Trophoblast cell (in vitro differentiated cells and primary cell): ENCODE measurements around the gene FURIN.
"Not testable (repeated sequence)": the region's sequence is repeated elsewhere in the genome, so short reads cannot be mapped to it uniquely, and the experiment has no call there.

Experiments
- DNase-seq, 2 donors: peaks; one replicate each; pipeline ENCODE4 v3.0.0-alpha.2; 2016
- H2AFZ ChIP-seq: 2 replicates; pipeline ENCODE4 v1.6.1; 2013; ENCODE audit warnings: low read length, moderate library complexity, mild to moderate bottlenecking; ENCODE audit not compliant: insufficient read depth, poor library complexity
- H2AK5ac ChIP-seq: 2 replicates; pipeline ENCODE4 v1.6.1; 2013; ENCODE audit warnings: mild to moderate bottlenecking, low read length
- H2BK120ac ChIP-seq: 2 replicates; pipeline ENCODE4 v1.6.1; 2013; ENCODE audit warnings: low read length, mild to moderate bottlenecking, moderate library complexity; ENCODE audit not compliant: insufficient read depth, poor library complexity
- H2BK12ac ChIP-seq: 2 replicates; pipeline ENCODE4 v1.6.1; 2013; ENCODE audit warnings: mild to moderate bottlenecking, low read length, moderate library complexity
- H2BK5ac ChIP-seq: 2 replicates; pipeline ENCODE4 v1.6.1; 2013; ENCODE audit warnings: low read length, low read depth, moderate library complexity, mild to moderate bottlenecking; ENCODE audit not compliant: poor library complexity
- H3K14ac ChIP-seq: 2 replicates; pipeline ENCODE4 v1.6.1; 2013; ENCODE audit warnings: mild to moderate bottlenecking, low read length
- H3K18ac ChIP-seq: 2 replicates; pipeline ENCODE4 v1.6.1; 2013; ENCODE audit warnings: mild to moderate bottlenecking, low read length
- H3K23ac ChIP-seq: 2 replicates; pipeline ENCODE4 v1.6.1; 2013; ENCODE audit warnings: low read length
- H3K27ac ChIP-seq: 2 replicates; pipeline ENCODE4 v1.5.1; 2013; ENCODE audit warnings: low read depth, mild to moderate bottlenecking, inconsistent platforms, low read length, moderate library complexity
- H3K27me3 ChIP-seq: 2 replicates; pipeline ENCODE4 v1.6.1; 2013; ENCODE audit warnings: inconsistent platforms, mild to moderate bottlenecking, low read length, moderate library complexity; ENCODE audit not compliant: insufficient read depth
- H3K36me3 ChIP-seq, 2 experiments: 1 replicate in 1 of 2; 2 replicates in 1 of 2; pipeline ENCODE4 v1.6.1; 2013; ENCODE audit warnings: low read length in 2 of 2, mild to moderate bottlenecking in 2 of 2, moderate library complexity in 1 of 2; ENCODE audit not compliant: insufficient read depth in 2 of 2, control insufficient read depth in 1 of 2
- H3K4ac ChIP-seq: 2 replicates; pipeline ENCODE4 v1.6.1; 2013; ENCODE audit warnings: low read depth, mild to moderate bottlenecking, low read length, moderate library complexity
- H3K4me1 ChIP-seq, 2 experiments: 1 replicate in 1 of 2; 2 replicates in 1 of 2; pipeline ENCODE4 v1.6.1; 2013; ENCODE audit warnings: low read length in 2 of 2, mild to moderate bottlenecking in 2 of 2, moderate library complexity in 1 of 2; ENCODE audit not compliant: insufficient read depth in 2 of 2, control insufficient read depth in 1 of 2
- H3K4me2 ChIP-seq: 2 replicates; pipeline ENCODE4 v1.6.1; 2013; ENCODE audit warnings: inconsistent platforms, mild to moderate bottlenecking, low read length, moderate library complexity
- H3K4me3 ChIP-seq: 2 replicates; pipeline ENCODE4 v1.5.1; 2013; ENCODE audit warnings: mild to moderate bottlenecking, low read depth, low read length, inconsistent platforms
- H3K79me1 ChIP-seq: one replicate; pipeline ENCODE4 v1.6.1; 2013; ENCODE audit warnings: low read length
- H3K79me2 ChIP-seq: 2 replicates; pipeline ENCODE4 v1.6.1; 2013; ENCODE audit warnings: low read length, mild to moderate bottlenecking; ENCODE audit not compliant: control insufficient read depth, insufficient read depth, poor library complexity
- H3K9ac ChIP-seq: 2 replicates; pipeline ENCODE4 v1.6.1; 2013; ENCODE audit warnings: mild to moderate bottlenecking, low read length
- H3K9me3 ChIP-seq: 2 replicates; pipeline ENCODE4 v1.6.1; 2013; ENCODE audit warnings: low read depth, mild to moderate bottlenecking, control low read depth, inconsistent platforms, low read length; ENCODE audit not compliant: insufficient read depth
- H4K12ac ChIP-seq: 2 replicates; pipeline ENCODE4 v1.6.1; 2013; ENCODE audit warnings: low read depth, mild to moderate bottlenecking, low read length, moderate library complexity
- H4K8ac ChIP-seq: 2 replicates; pipeline ENCODE4 v1.6.1; 2013; ENCODE audit warnings: low read depth, mild to moderate bottlenecking, low read length, moderate library complexity
- H4K91ac ChIP-seq: one replicate; pipeline ENCODE4 v1.6.1; 2013; ENCODE audit warnings: low read depth, mild to moderate bottlenecking, low read length, moderate library complexity
- WGBS: extraction: QIAGEN DNeasy Blood & Tissue Kit; methylation state at CpG from one replicate; pipeline ENCODE4 v1.1.7; 2013; ENCODE audit warnings: missing lambda C conversion rate; ENCODE audit not compliant: insufficient read length, insufficient coverage; ENCODE audit errors: extremely low coverage; 5-methylcytosine and 5-hydroxymethylcytosine counted together

FURIN gene

GRCh38 chr15:90872486-90873184, 4.2 kb downstream of the FURIN start:
- Histone ChIP-seq H3K18ac (peak overlapping the region; percentile 91), H2AFZ (peak overlapping the region; percentile 12), H3K4me3 (peak overlapping the region; percentile 73), H2AK5ac (peak overlapping the region; percentile 77), H2BK120ac (peak overlapping the region; percentile 99), H3K9me3 (peaks cover 2% of the 10 kb centered on the region), H3K4ac (peak overlapping the region; percentile 98), H3K14ac (peak overlapping the region; percentile 97), H3K9ac (peak overlapping the region; percentile 95), H3K27ac (peak overlapping the region; percentile 92), H4K12ac (peak overlapping the region; percentile 60), H3K27me3 (no peaks in the 10 kb centered on the region), H2BK5ac (peak overlapping the region; percentile 98), H2BK12ac (peak overlapping the region; percentile 78), H3K23ac (no peak overlapping the region), H3K36me3 (peaks cover 26% of the 10 kb centered on the region in 2 experiments), H4K91ac (peak overlapping the region; percentile 99), H4K8ac (peak overlapping the region; percentile 98), H3K79me2 (peaks cover 36% of the 10 kb centered on the region), H3K79me1 (peaks cover 58% of the 10 kb centered on the region), H3K4me2 (peak overlapping the region; percentile 89), H3K4me1 (peaks cover 35 to 42% of the 10 kb centered on the region in 2 experiments)
- DNase-seq: peak in 1 of 2 donors; percentile 54
- WGBS: no CpG with 5 or more reads among the region's 12 CpGs

GRCh38 chr15:90873488-90873997, 5.2 kb downstream of the FURIN start:
- Histone ChIP-seq H3K23ac (no peak overlapping the region), H3K36me3 (peaks cover 35% of the 10 kb centered on the region in 2 experiments), H3K18ac (peak overlapping the region; percentile 2), H3K14ac (peak overlapping the region; percentile 36), H3K4me3 (no peak overlapping the region), H2BK120ac (peak overlapping the region; percentile 37), H3K27me3 (no peaks in the 10 kb centered on the region), H3K9me3 (no peaks in the 10 kb centered on the region), H4K8ac (peak overlapping the region; percentile 25), H3K27ac (peak overlapping the region; percentile 92), H3K4me2 (peak overlapping the region; percentile 89), H3K79me2 (peaks cover 36% of the 10 kb centered on the region), H4K12ac (peak overlapping the region; percentile 1), H4K91ac (peak overlapping the region; percentile 69), H2AK5ac (peak overlapping the region; percentile 11), H3K4ac (peak overlapping the region; percentile 98), H3K4me1 (peaks cover 28 to 35% of the 10 kb centered on the region in 2 experiments), H3K79me1 (peaks cover 54% of the 10 kb centered on the region), H2BK12ac (peak overlapping the region; percentile 19), H2AFZ (peak overlapping the region; percentile 2), H2BK5ac (peak overlapping the region; percentile 12), H3K9ac (no peak overlapping the region)
- DNase-seq: no peak
- no CpG with 5 or more reads among the region's 6 CpGs for WGBS

GRCh38 chr15:90873998-90874605, 5.7 kb downstream of the FURIN start:
- DNase-seq: no peak
- whole genome bisulfite sequencing: no CpG with 5 or more reads among the region's 15 CpGs
- Histone ChIP-seq H3K14ac (peak overlapping the region; percentile 36), H2BK5ac (peak overlapping the region; percentile 12), H3K9me3 (no peaks in the 10 kb centered on the region), H2AK5ac (peak overlapping the region; percentile 11), H4K8ac (peak overlapping the region; percentile 25), H3K27ac (peak overlapping the region; percentile 92), H3K18ac (peak overlapping the region; percentile 2), H3K4me2 (peak overlapping the region; percentile 89), H3K79me2 (peaks cover 36% of the 10 kb centered on the region), H3K4me1 (peaks cover 23 to 31% of the 10 kb centered on the region in 2 experiments), H3K9ac (peak overlapping the region; percentile 57), H3K79me1 (peaks cover 49% of the 10 kb centered on the region), H3K36me3 (peaks cover 41% of the 10 kb centered on the region in 2 experiments), H4K91ac (peak overlapping the region; percentile 69), H3K27me3 (no peaks in the 10 kb centered on the region), H3K23ac (no peak overlapping the region), H3K4ac (peak overlapping the region; percentile 98), H2AFZ (peak overlapping the region; percentile 5), H4K12ac (no peak overlapping the region), H2BK12ac (peak overlapping the region; percentile 19), H3K4me3 (no peak overlapping the region), H2BK120ac (no peak overlapping the region)

GRCh38 chr15:90874986-90875385, 6.6 kb downstream of the FURIN start:
- not testable (repeated sequence) for H4K12ac ChIP-seq, H3K4ac ChIP-seq, H3K27me3 ChIP-seq, H2BK5ac ChIP-seq, H3K27ac ChIP-seq, H3K18ac ChIP-seq, H3K4me3 ChIP-seq, H3K14ac ChIP-seq, H3K9ac ChIP-seq, H2BK12ac ChIP-seq, H2AFZ ChIP-seq, H2AK5ac ChIP-seq, H3K4me2 ChIP-seq, H3K23ac ChIP-seq, H4K91ac ChIP-seq, H3K9me3 ChIP-seq, H2BK120ac ChIP-seq, DNase-seq, H4K8ac ChIP-seq
- Histone ChIP-seq H3K79me1 (peaks cover 42% of the 10 kb centered on the region), H3K36me3 (peaks cover 50% of the 10 kb centered on the region in 2 experiments), H3K4me1 (peaks cover 19 to 25% of the 10 kb centered on the region in 2 experiments), H3K79me2 (peaks cover 36% of the 10 kb centered on the region)
- no CpG with 5 or more reads among the region's 9 CpGs for WGBS
